Transverse colon (tissue), 4 donors: ENCODE measurements around the gene RSU1. TPM values are rescaled to one million over a fixed set of nuclear protein-coding genes. Genes with fewer than 3 reads are reported as not detected.
"Not testable (repeated sequence)": the region's sequence is repeated elsewhere in the genome, so short reads cannot be mapped to it uniquely, and the experiment has no call there.

Experiments used
- DNase-seq: peaks from one replicate; pipeline ENCODE4 v3.0.0-alpha.2; 2019
- H3K27ac ChIP-seq, 4 donors: fragments of 200-600 bp; sonication (generic); 2 replicates each; pipeline ENCODE4 v1.5.1; 2016 to 2018; ENCODE audit warnings: inconsistent platforms in 4 of 4
- H3K27me3 ChIP-seq: fragments of 200-600 bp; sonication (generic); 2 replicates; pipeline ENCODE4 v1.5.1; 2017; ENCODE audit warnings: inconsistent platforms
- H3K36me3 ChIP-seq, 4 donors: fragments of 200-600 bp; sonication (generic); 2 replicates each; pipeline ENCODE4 v1.5.1; 2017 to 2019; ENCODE audit warnings: inconsistent platforms in 4 of 4
- H3K4me1 ChIP-seq, 4 donors: fragments of 200-600 bp; sonication (generic); 2 replicates each; pipeline ENCODE4 v1.5.1; 2017 to 2020; ENCODE audit warnings: inconsistent platforms in 4 of 4
- H3K4me3 ChIP-seq, 4 donors: fragments of 200-600 bp; sonication (generic); 1 replicate in 1 of 4; 2 replicates in 3 of 4; pipeline versions ENCODE4 v1.5.1 to v1.6.1; 2017 to 2019; ENCODE audit warnings: inconsistent platforms in 4 of 4
- H3K9me3 ChIP-seq, 2 donors: fragments of 200-600 bp; sonication (generic); 2 replicates each; pipeline ENCODE4 v1.5.1; 2017 to 2019; ENCODE audit warnings: inconsistent platforms in 2 of 2
- CTCF ChIP-seq, 5 experiments: fragments of 200-600 bp in 3 of 5; fragments of 450-650 bp in 2 of 5; sonication (generic) in 3 of 5; IDR thresholded peaks; 1 replicate in 2 of 5; 2 replicates in 3 of 5; pipeline ENCODE4 v1.5.1; 2016 to 2017; ENCODE audit warnings: antibody characterized with exemption in 5 of 5, inconsistent platforms in 3 of 5, mild to moderate bottlenecking in 2 of 5, moderate library complexity in 1 of 5
- EP300 ChIP-seq: sonication (generic); formaldehyde crosslinking; IDR thresholded peaks from one replicate; pipeline ENCODE4 v1.6.1; 2017; ENCODE audit warnings: antibody characterized with exemption, low read depth
- POLR2A ChIP-seq: fragments of 450-650 bp; IDR thresholded peaks from one replicate; pipeline ENCODE4 v1.6.1; 2016; ENCODE audit warnings: antibody characterized with exemption, mild to moderate bottlenecking, moderate library complexity
- POLR2AphosphoS5 ChIP-seq, 3 donors: sonication (generic); formaldehyde crosslinking; IDR thresholded peaks; one replicate each; pipeline ENCODE4 v1.6.1; 2016; ENCODE audit warnings: antibody characterized with exemption in 3 of 3
- WGBS, 2 donors: methylation state at CpG; one replicate each; pipeline ENCODE4 v1.1.5; 2018; ENCODE audit warnings: low coverage in 1 of 2; 5-methylcytosine and 5-hydroxymethylcytosine counted together
- in situ Hi-C, 4 donors: fragments of 200-750 bp; cut with MboI; loops; one replicate each; pipeline versions ENCODE4 v1.15.0 to v1.15.1; 2017; ENCODE audit warnings: low sequenced_read_pairs in 3 of 4, low pct_ligation_motif_present in 1 of 4, low pct_unique_long_range_greater_than_20kb in 1 of 4
- intact Hi-C: fragments of 100-400 bp; cut with DNase I; formaldehyde crosslinking; loops from one replicate; pipeline ENCODE4 v1.15.1; 2023; ENCODE audit warnings: low total_unique reads
- total RNA-seq, 4 donors: library from RNA; depleted of rRNA; stranded (reverse); fragments of >200 nt; gene quantifications; one replicate each; pipeline ENCODE4 v1.1.0, GENCODE V29; 2016

RSU1 gene
- total RNA-seq, 4 donors from 2014 or later, result 25.9 to 132 (median 67.0) TPM

DNA sequence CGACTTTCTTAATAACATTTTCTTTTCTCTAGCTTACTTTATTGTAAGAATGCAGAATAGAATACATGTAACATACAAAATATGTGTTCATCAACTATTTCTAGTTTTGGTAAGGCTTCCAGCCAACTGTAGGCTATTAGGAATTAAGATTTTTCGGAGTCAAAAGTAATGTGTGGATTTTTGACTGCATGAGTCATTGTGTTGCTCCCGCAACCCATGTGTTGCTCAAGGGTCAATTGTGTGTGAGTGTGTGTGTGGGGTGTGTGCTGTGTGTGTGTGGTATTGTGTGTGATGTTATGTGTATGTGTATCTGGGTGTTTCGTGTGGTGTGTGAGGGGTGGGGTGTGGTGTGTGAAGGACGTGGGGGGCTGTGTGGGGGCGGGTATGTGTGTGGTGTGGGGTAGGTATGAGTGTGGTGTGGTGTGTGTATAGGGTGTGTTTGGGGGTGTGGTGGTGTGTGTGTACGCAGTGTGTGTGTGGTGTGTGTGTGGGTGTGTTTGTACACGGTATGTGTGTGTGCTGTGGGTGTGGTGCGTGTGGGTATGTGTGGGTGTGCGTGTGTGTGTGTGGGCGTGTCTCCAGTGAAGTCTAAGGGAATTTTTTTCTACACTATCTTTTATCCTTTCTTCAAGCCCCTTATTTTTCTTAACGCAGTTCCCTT, 60.5 kb downstream of the RSU1 start:
- TF ChIP-seq CTCF (IDR thresholded peaks at IDR 0.05) (no peak), POLR2A (no peak), POLR2AphosphoS5 (IDR thresholded peaks at IDR 0.05) (no peak), EP300 (no peak)
- no peak for DNase-seq
- no peaks in the 10 kb centered on the region for H3K9me3 ChIP-seq
- intact Hi-C loops (no loop called here), in situ Hi-C loops (loop anchor here in 1 of 4 donors (25.0 kb wide), 1 partner anchor 869 kb away; no protein-coding TSS in a partner anchor)
- H3K4me1 ChIP-seq, result no peaks in the 10 kb centered on the region
- H3K36me3 ChIP-seq, result peaks cover 0 to 6% (median 0%) of the 10 kb centered on the region in 4 donors
- H3K27ac ChIP-seq, result no peak overlapping the region
- no peak overlapping the region for H3K4me3 ChIP-seq
- no peaks in the 10 kb centered on the region for H3K27me3 ChIP-seq
- 80 to 88% methylated on average over 11 to 12 of the region's 12 CpGs for WGBS, 2 donors

DNA sequence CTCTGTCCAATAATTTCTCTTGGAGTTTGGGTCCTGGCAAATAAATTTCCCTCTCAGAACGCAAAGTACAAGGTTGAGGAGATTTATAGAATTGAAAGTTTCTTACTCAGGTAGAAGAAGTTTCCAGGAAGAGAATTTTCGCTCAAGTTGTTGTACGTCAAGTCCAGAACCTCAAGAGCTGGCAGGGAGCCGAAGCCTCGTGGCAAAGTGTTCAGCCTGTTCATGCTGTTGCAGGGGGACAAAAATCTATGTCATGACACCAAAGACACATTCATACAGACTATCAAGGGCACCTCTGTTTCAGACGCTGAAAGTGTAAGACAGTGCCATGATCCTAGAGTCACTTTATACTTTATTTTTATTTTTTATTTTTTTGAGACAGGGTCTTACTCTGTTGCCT, 62.5 kb downstream of the RSU1 start:
- 87 to 93% methylated on average over 5 to 6 of the region's 6 CpGs for WGBS, 2 donors
- in situ Hi-C loops (loop anchor here in 1 of 4 donors (25.0 kb wide), 1 partner anchor 867 kb away; no protein-coding TSS in a partner anchor), intact Hi-C loops (no loop called here)
- no peak for TF ChIP-seq CTCF (IDR thresholded peaks at IDR 0.05)
- TF ChIP-seq EP300, result no peak
- Histone ChIP-seq H3K36me3 (peaks cover 0 to 21% (median 0%) of the 10 kb centered on the region in 4 donors), H3K27me3 (no peaks in the 10 kb centered on the region), H3K4me3 (no peak overlapping the region), H3K4me1 (no peaks in the 10 kb centered on the region), H3K9me3 (no peaks in the 10 kb centered on the region), H3K27ac (no peak overlapping the region)
- DNase-seq, result no peak

DNA sequence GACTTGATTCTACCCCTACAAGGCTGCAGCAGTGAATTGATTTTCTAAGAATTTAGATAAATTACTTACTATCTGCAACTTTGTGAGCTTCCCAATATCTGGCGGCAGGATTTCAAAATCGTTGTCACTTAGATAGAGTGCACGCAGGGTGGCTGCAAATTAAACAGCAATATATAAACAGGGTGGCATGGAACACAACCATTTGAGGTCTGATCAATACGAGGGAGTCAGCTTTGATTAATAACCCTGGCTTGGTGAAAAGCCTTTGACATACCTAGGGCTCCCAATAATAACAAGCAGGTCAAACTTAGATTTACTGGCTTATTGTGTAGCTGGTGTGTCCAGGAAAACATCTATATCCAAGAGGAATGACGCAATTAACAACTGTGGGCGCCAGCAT, 64.4 kb downstream of the RSU1 start:
- H3K4me3 ChIP-seq, H3K27ac ChIP-seq, DNase-seq, H3K27me3 ChIP-seq, intact Hi-C loops, H3K4me1 ChIP-seq, H3K9me3 ChIP-seq: not testable (repeated sequence)
- in situ Hi-C loops, result loop anchor here in 1 of 4 donors (25.0 kb wide), 1 partner anchor 866 kb away; no protein-coding TSS in a partner anchor
- 95 to 100% methylated on average over 1 to 6 of the region's 6 CpGs for WGBS, 2 donors
- peaks cover 0 to 21% (median 0%) of the 10 kb centered on the region in 4 donors for H3K36me3 ChIP-seq

DNA sequence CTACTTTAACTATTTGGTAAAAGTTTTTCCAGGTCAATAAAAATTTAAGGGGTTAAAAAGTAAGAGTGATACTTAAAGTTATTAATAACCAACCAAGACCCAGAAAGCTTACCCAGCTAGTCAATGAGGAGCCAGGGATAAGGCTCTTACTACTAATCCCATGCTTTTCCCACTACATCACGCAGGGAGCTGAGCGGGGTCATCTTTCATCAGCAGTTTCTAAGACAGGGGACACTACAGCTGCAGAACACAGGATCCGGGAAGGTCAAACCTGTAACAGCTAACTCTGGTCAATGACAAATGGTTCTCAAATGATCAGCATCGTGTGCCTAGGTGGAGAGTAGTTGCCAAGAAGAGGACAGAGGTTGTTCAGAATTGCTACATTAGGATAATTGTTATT, 65.1 kb downstream of the RSU1 start:
- 90 to 96% methylated on average over 2 to 4 of the region's 4 CpGs for WGBS, 2 donors
- no peaks in the 10 kb centered on the region for H3K9me3 ChIP-seq

More for the DNA sequence above, 65.1 kb downstream of the RSU1 start:
- H3K4me3 ChIP-seq, result no peak overlapping the region
- peaks cover 0 to 21% (median 0%) of the 10 kb centered on the region in 4 donors for H3K36me3 ChIP-seq
- DNase-seq, result no peak
- intact Hi-C loops, result no loop called here
- no peak for TF ChIP-seq EP300
- no peak for TF ChIP-seq POLR2A
- no peak for TF ChIP-seq POLR2AphosphoS5 (IDR thresholded peaks at IDR 0.05)
- TF ChIP-seq CTCF (IDR thresholded peaks at IDR 0.05), result no peak
- H3K27me3 ChIP-seq, result no peaks in the 10 kb centered on the region
- no peak overlapping the region for H3K27ac ChIP-seq
- in situ Hi-C loops, result loop anchor here in 1 of 4 donors (25.0 kb wide), 1 partner anchor 865 kb away; no protein-coding TSS in a partner anchor
- H3K4me1 ChIP-seq, result no peaks in the 10 kb centered on the region
